T-helper 17 cell (primary cell): ENCODE results near the gene SEPHS1. TPM values are rescaled to one million over a fixed set of nuclear protein-coding genes. Genes with fewer than 3 reads are reported as not detected.

Experiments used
- ATAC-seq: fragments of 150-1000 bp; cut with Tn5 transposase; 2 replicates; pipeline ENCODE4 v1.10.0; 2021; ENCODE audit warnings: mild to moderate bottlenecking, moderate library complexity
- DNase-seq, 3 donors: peaks; one replicate each; pipeline versions ENCODE4 v3.0.0 to v3.0.0-alpha.2; 2020 to 2021
- H3K9me3 ChIP-seq: one replicate; pipeline ENCODE4 v1.7.0; 2013; ENCODE audit warnings: low read length, mild to moderate bottlenecking; ENCODE audit not compliant: control insufficient read depth, poor library complexity, severe bottlenecking
- H3K27ac Mint-ChIP-seq: one replicate; pipeline ENCODE4 v1.8.0; 2022; ENCODE audit warnings: mild to moderate bottlenecking, moderate library complexity, mixed read lengths
- H3K27me3 Mint-ChIP-seq: one replicate; pipeline ENCODE4 v1.8.0; 2022; ENCODE audit warnings: mixed read lengths
- H3K36me3 Mint-ChIP-seq: one replicate; pipeline ENCODE4 v1.8.0; 2022; ENCODE audit warnings: low read depth, mixed read lengths
- H3K4me1 Mint-ChIP-seq: one replicate; pipeline ENCODE4 v1.8.0; 2022; ENCODE audit warnings: mild to moderate bottlenecking, mixed read lengths
- H3K4me3 Mint-ChIP-seq: one replicate; pipeline ENCODE4 v1.8.0; 2022; ENCODE audit warnings: mild to moderate bottlenecking, moderate library complexity, mixed read lengths
- total RNA-seq, 4 donors: library from RNA in 2 of 4; stranded (reverse) in 2 of 4; gene quantifications; one replicate each; pipeline ENCODE4 v1.2.3 and lab custom pipeline; 2022 to 2026

Gene SEPHS1
- total RNA-seq, 2 donors from 2014 or later: 18.9 to 20.2 TPM

- no peaks in the 10 kb centered on the region for H3K9me3 ChIP-seq
- no peaks in the 10 kb centered on the region for H3K36me3 Mint-ChIP-seq
- no peak overlapping the region for H3K27ac Mint-ChIP-seq
- no peaks in the 10 kb centered on the region for H3K4me1 Mint-ChIP-seq
- ATAC-seq (no peak), DNase-seq (no peak)
- peaks cover 41% of the 10 kb centered on the region for H3K27me3 Mint-ChIP-seq
- H3K4me3 Mint-ChIP-seq: no peak overlapping the region
Measured at GRCh38 chr10:13376746-13377145, 28.7 kb upstream of the SEPHS1 start.

- Mint-ChIP-seq H3K27ac (no peak overlapping the region), H3K27me3 (peaks cover 38% of the 10 kb centered on the region), H3K4me3 (no peak overlapping the region), H3K36me3 (no peaks in the 10 kb centered on the region), H3K4me1 (no peaks in the 10 kb centered on the region)
- no peak for ATAC-seq
- no peaks in the 10 kb centered on the region for H3K9me3 ChIP-seq
- DNase-seq: no peak
Measured at GRCh38 chr10:13376297-13376696, 28.2 kb upstream of the SEPHS1 start.

GRCh38 chr10:13375791-13376190, 27.7 kb upstream of the SEPHS1 start:
- ATAC-seq: no peak
- H3K27me3 Mint-ChIP-seq: peaks cover 38% of the 10 kb centered on the region
- no peak for DNase-seq
- no peak overlapping the region for H3K4me3 Mint-ChIP-seq
- no peaks in the 10 kb centered on the region for H3K9me3 ChIP-seq
- H3K27ac Mint-ChIP-seq: no peak overlapping the region
- H3K36me3 Mint-ChIP-seq: no peaks in the 10 kb centered on the region
- H3K4me1 Mint-ChIP-seq: no peaks in the 10 kb centered on the region

- peaks cover 16% of the 10 kb centered on the region for H3K27me3 Mint-ChIP-seq
Measured at GRCh38 chr10:13373644-13374043, 25.6 kb upstream of the SEPHS1 start.

GRCh38 chr10:13372524-13372923, 24.4 kb upstream of the SEPHS1 start:
- DNase-seq: no peak
- Mint-ChIP-seq H3K4me3 (no peak overlapping the region), H3K27ac (no peak overlapping the region), H3K27me3 (peaks cover 7% of the 10 kb centered on the region), H3K36me3 (no peaks in the 10 kb centered on the region), H3K4me1 (no peaks in the 10 kb centered on the region)
- H3K9me3 ChIP-seq: no peaks in the 10 kb centered on the region
- ATAC-seq: no peak

More at GRCh38 chr10:13373644-13374043, 25.6 kb upstream of the SEPHS1 start:
- no peak for DNase-seq
- Mint-ChIP-seq H3K27ac (no peak overlapping the region), H3K36me3 (no peaks in the 10 kb centered on the region), H3K4me1 (no peaks in the 10 kb centered on the region), H3K4me3 (no peak overlapping the region)
- no peaks in the 10 kb centered on the region for H3K9me3 ChIP-seq
- ATAC-seq: no peak

GRCh38 chr10:13371897-13372470, 23.9 kb upstream of the SEPHS1 start:
- no peaks in the 10 kb centered on the region for H3K36me3 Mint-ChIP-seq
- ATAC-seq (peak; percentile 99), DNase-seq (peak in 2 of 3 donors; percentile 29 to 56)
- H3K4me3 Mint-ChIP-seq: no peak overlapping the region
- H3K27me3 Mint-ChIP-seq: peaks cover 7% of the 10 kb centered on the region
- no peaks in the 10 kb centered on the region for H3K4me1 Mint-ChIP-seq
- H3K9me3 ChIP-seq: no peaks in the 10 kb centered on the region
- H3K27ac Mint-ChIP-seq: no peak overlapping the region

GRCh38 chr10:13366891-13367290, 18.8 kb upstream of the SEPHS1 start:
- H3K27me3 Mint-ChIP-seq: no peaks in the 10 kb centered on the region
- DNase-seq: no peak
- no peaks in the 10 kb centered on the region for H3K36me3 Mint-ChIP-seq
- no peak overlapping the region for H3K27ac Mint-ChIP-seq
- no peak overlapping the region for H3K4me3 Mint-ChIP-seq
- peaks cover 3% of the 10 kb centered on the region for H3K4me1 Mint-ChIP-seq
- no peak for ATAC-seq
- H3K9me3 ChIP-seq: no peaks in the 10 kb centered on the region

- no peak for DNase-seq
- Mint-ChIP-seq H3K4me3 (no peak overlapping the region), H3K4me1 (peaks cover 3% of the 10 kb centered on the region), H3K27ac (no peak overlapping the region), H3K27me3 (no peaks in the 10 kb centered on the region), H3K36me3 (no peaks in the 10 kb centered on the region)
- H3K9me3 ChIP-seq: no peaks in the 10 kb centered on the region
- ATAC-seq: no peak
Measured at GRCh38 chr10:13365831-13366230, 17.7 kb upstream of the SEPHS1 start.

GRCh38 chr10:13365243-13365642, 17.1 kb upstream of the SEPHS1 start:
- no peak overlapping the region for H3K4me3 Mint-ChIP-seq
- H3K36me3 Mint-ChIP-seq: no peaks in the 10 kb centered on the region

GRCh38 chr10:13360587-13360986, 12.5 kb upstream of the SEPHS1 start:
- no peaks in the 10 kb centered on the region for H3K9me3 ChIP-seq
- Mint-ChIP-seq H3K4me1 (no peaks in the 10 kb centered on the region), H3K27me3 (peaks cover 8% of the 10 kb centered on the region), H3K27ac (no peak overlapping the region), H3K4me3 (no peak overlapping the region), H3K36me3 (no peaks in the 10 kb centered on the region)
- DNase-seq (no peak), ATAC-seq (no peak)

More at GRCh38 chr10:13365243-13365642, 17.1 kb upstream of the SEPHS1 start:
- H3K27ac Mint-ChIP-seq: no peak overlapping the region
- DNase-seq (no peak), ATAC-seq (no peak)
- H3K4me1 Mint-ChIP-seq: peaks cover 3% of the 10 kb centered on the region
- H3K27me3 Mint-ChIP-seq: no peaks in the 10 kb centered on the region
- no peaks in the 10 kb centered on the region for H3K9me3 ChIP-seq

- no peaks in the 10 kb centered on the region for H3K9me3 ChIP-seq
- H3K27ac Mint-ChIP-seq: no peak overlapping the region
- no peak for DNase-seq
- H3K4me1 Mint-ChIP-seq: peaks cover 10% of the 10 kb centered on the region
- no peak for ATAC-seq
- H3K4me3 Mint-ChIP-seq: no peak overlapping the region
- H3K36me3 Mint-ChIP-seq: no peaks in the 10 kb centered on the region
- peaks cover 18% of the 10 kb centered on the region for H3K27me3 Mint-ChIP-seq
Measured at GRCh38 chr10:13356392-13356791, 8.3 kb upstream of the SEPHS1 start.

- DNase-seq (no peak), ATAC-seq (no peak)
- H3K9me3 ChIP-seq: no peaks in the 10 kb centered on the region
- Mint-ChIP-seq H3K36me3 (no peaks in the 10 kb centered on the region), H3K27me3 (peaks cover 18% of the 10 kb centered on the region), H3K27ac (no peak overlapping the region), H3K4me1 (peaks cover 20% of the 10 kb centered on the region), H3K4me3 (no peak overlapping the region)
Measured at GRCh38 chr10:13354783-13355182, 6.7 kb upstream of the SEPHS1 start.

GRCh38 chr10:13352519-13352918, 4.4 kb upstream of the SEPHS1 start:
- Mint-ChIP-seq H3K27me3 (peaks cover 18% of the 10 kb centered on the region), H3K27ac (peak overlapping the region; percentile 72), H3K4me3 (no peak overlapping the region), H3K4me1 (peaks cover 25% of the 10 kb centered on the region), H3K36me3 (no peaks in the 10 kb centered on the region)
- ATAC-seq: no peak
- no peaks in the 10 kb centered on the region for H3K9me3 ChIP-seq
- DNase-seq: no peak

- DNase-seq: no peak
- no peak overlapping the region for H3K27ac Mint-ChIP-seq
- H3K36me3 Mint-ChIP-seq: no peaks in the 10 kb centered on the region
- no peaks in the 10 kb centered on the region for H3K9me3 ChIP-seq
- no peak for ATAC-seq
- peaks cover 13% of the 10 kb centered on the region for H3K27me3 Mint-ChIP-seq
- peaks cover 29% of the 10 kb centered on the region for H3K4me1 Mint-ChIP-seq
- H3K4me3 Mint-ChIP-seq: no peak overlapping the region
Measured at GRCh38 chr10:13351340-13351915, 3.3 kb upstream of the SEPHS1 start.
